Osteoblast (primary cell): ENCODE results near the gene APEH. TPM values are rescaled to one million over a fixed set of nuclear protein-coding genes. Genes with fewer than 3 reads are reported as not detected.

Experiments
- DNase-seq: peaks from one replicate; pipeline ENCODE4 v3.0.0; 2011; ENCODE audit warnings: low spot score, mixed read lengths; ENCODE audit not compliant: insufficient read length; ENCODE audit errors: missing footprints
- H2AFZ ChIP-seq: 2 replicates; pipeline ENCODE4 v1.6.0; 2011; ENCODE audit warnings: mild to moderate bottlenecking, low read length
- H3K27ac ChIP-seq: 2 replicates; pipeline ENCODE4 v1.5.1; 2011; ENCODE audit warnings: mild to moderate bottlenecking, low read depth, low read length, moderate library complexity
- H3K27me3 ChIP-seq: 2 replicates; pipeline ENCODE4 v1.6.0; 2012; ENCODE audit warnings: mild to moderate bottlenecking, control low read depth, inconsistent platforms, low read length, moderate library complexity; ENCODE audit not compliant: insufficient read depth
- H3K36me3 ChIP-seq: 2 replicates; pipeline ENCODE4 v1.5.1; 2011; ENCODE audit warnings: mild to moderate bottlenecking, low read length, control low read depth, moderate library complexity; ENCODE audit not compliant: insufficient read depth
- H3K4me1 ChIP-seq: 2 replicates; pipeline ENCODE4 v1.5.1; 2011; ENCODE audit warnings: mild to moderate bottlenecking, low read length, control low read depth, moderate library complexity; ENCODE audit not compliant: insufficient read depth
- H3K4me2 ChIP-seq: 2 replicates; pipeline ENCODE4 v1.6.0; 2011; ENCODE audit warnings: mild to moderate bottlenecking, low read length; ENCODE audit not compliant: insufficient read depth
- H3K4me3 ChIP-seq: fragments of 200-600 bp; sonication (generic); 3 replicates; pipeline ENCODE4 v1.5.1; 2012; ENCODE audit warnings: mild to moderate bottlenecking, low read length, inconsistent platforms; ENCODE audit not compliant: insufficient read depth
- H3K79me2 ChIP-seq: 2 replicates; pipeline ENCODE4 v1.6.0; 2012; ENCODE audit warnings: mild to moderate bottlenecking, low read length, control low read depth, inconsistent platforms; ENCODE audit not compliant: insufficient read depth
- H3K9me3 ChIP-seq: 2 replicates; pipeline ENCODE4 v1.5.1; 2011; ENCODE audit warnings: low read depth, low read length, control low read depth
- H4K20me1 ChIP-seq: 2 replicates; pipeline ENCODE4 v1.6.0; 2012; ENCODE audit warnings: mild to moderate bottlenecking, low read length, control low read depth; ENCODE audit not compliant: insufficient read depth
- CTCF ChIP-seq: IDR thresholded peaks from 2 replicates; pipeline ENCODE4 v1.5.1; 2011; ENCODE audit warnings: mild to moderate bottlenecking, low read depth, low read length, moderate library complexity; ENCODE audit errors: extremely low read depth
- total RNA-seq: library from RNA; depleted of rRNA; stranded (reverse); fragments of >200 nt; gene quantifications from 2 replicates; pipeline ENCODE4 v1.2.3, GENCODE V29; 2012

APEH gene
- total RNA-seq, 1 donor = 98.8 TPM

- no peak for DNase-seq
- peaks cover 19% of the 10 kb centered on the region for H3K4me1 ChIP-seq
- TF ChIP-seq CTCF = no peak
- no peak overlapping the region for H3K4me3 ChIP-seq
- no peak overlapping the region for H2AFZ ChIP-seq
- no peak overlapping the region for H3K27ac ChIP-seq
- peaks cover 4% of the 10 kb centered on the region for H3K36me3 ChIP-seq
- H3K27me3 ChIP-seq = peaks cover 3% of the 10 kb centered on the region
- H3K9me3 ChIP-seq = no peaks in the 10 kb centered on the region
- H3K4me2 ChIP-seq = no peak overlapping the region
- H3K79me2 ChIP-seq = peaks cover 20% of the 10 kb centered on the region
- H4K20me1 ChIP-seq = peaks cover 15% of the 10 kb centered on the region
Observed at GRCh38 chr3:49670940-49671290, 3.2 kb upstream of the APEH start.

- Histone ChIP-seq H4K20me1 (peaks cover 19% of the 10 kb centered on the region), H3K27ac (no peak overlapping the region), H3K4me2 (no peak overlapping the region), H3K36me3 (peaks cover 11% of the 10 kb centered on the region), H3K4me3 (no peak overlapping the region), H2AFZ (no peak overlapping the region), H3K79me2 (peaks cover 25% of the 10 kb centered on the region), H3K27me3 (peaks cover 3% of the 10 kb centered on the region), H3K4me1 (peaks cover 19% of the 10 kb centered on the region), H3K9me3 (no peaks in the 10 kb centered on the region)
- TF ChIP-seq CTCF = peak; percentile 93
- peak; percentile 97 for DNase-seq
Observed at GRCh38 chr3:49671291-49672288, 2.6 kb upstream of the APEH start.

DNA sequence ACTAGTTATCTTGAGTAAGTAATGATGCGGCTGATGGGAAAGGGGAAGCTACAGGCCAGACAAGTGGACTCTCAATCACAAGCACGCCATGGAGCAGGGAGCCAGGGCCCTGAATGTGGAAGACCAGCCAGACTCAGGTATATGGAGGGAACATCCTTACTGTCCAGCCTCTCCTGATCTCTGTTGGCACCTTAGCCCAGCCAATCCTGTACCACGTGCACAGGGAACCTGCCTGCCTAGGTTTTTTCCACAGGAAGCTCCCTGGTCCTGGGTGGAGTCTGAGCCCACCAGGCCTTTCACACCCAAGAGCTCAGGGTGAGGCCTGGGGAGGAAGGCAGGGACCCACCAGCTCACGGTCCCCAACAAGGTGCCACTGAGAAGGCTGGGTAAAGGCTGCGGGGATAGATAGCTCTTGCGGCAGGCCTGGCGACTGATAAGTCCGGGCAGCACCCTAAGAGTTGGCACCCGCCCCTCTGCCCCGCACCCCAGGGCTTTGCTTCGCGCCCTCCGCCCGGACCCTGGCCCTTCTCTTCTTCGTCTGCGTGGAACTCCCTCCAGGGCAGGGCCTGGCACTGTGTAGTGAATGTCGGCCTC is 933 bp upstream of the APEH start:
- H3K27me3 ChIP-seq = no peaks in the 10 kb centered on the region
- peak; percentile 89 for DNase-seq
- H2AFZ ChIP-seq = peak overlapping the region; percentile 87
- H3K36me3 ChIP-seq = peaks cover 27% of the 10 kb centered on the region
- H4K20me1 ChIP-seq = peaks cover 23% of the 10 kb centered on the region
- no peak for TF ChIP-seq CTCF
- peak overlapping the region; percentile 87 for H3K4me3 ChIP-seq
- H3K4me2 ChIP-seq = peak overlapping the region; percentile 85
- peaks cover 26% of the 10 kb centered on the region for H3K79me2 ChIP-seq
- H3K9me3 ChIP-seq = no peaks in the 10 kb centered on the region
- peak overlapping the region; percentile 85 for H3K27ac ChIP-seq
- peaks cover 16% of the 10 kb centered on the region for H3K4me1 ChIP-seq

DNA sequence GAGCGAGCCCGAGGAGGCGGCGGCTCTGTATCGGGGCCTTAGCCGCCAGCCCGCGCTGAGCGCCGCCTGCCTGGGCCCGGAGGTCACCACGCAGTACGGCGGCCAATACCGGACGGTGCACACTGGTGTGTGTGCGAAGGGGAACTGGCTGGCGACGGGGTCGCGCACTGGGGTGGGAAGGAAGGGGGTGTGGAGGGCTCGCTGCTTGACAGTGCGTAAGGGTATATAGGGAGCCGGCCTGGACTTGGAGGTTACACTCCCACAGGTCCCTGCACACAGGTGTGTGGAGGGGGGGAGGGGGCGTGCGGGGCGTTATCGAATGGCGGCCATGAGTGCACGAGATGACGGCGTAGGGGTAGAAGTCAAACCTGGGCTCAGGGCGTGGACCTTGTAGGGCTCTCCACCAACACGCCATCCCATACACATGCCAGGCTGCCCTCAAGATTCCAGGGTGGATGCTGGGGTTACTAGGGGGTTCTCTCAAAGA is 389 bp downstream of the APEH start:
- no peaks in the 10 kb centered on the region for H3K9me3 ChIP-seq
- peak overlapping the region; percentile 85 for H3K27ac ChIP-seq
- peaks cover 39% of the 10 kb centered on the region for H3K36me3 ChIP-seq
- peaks cover 5% of the 10 kb centered on the region for H3K4me1 ChIP-seq
- peak overlapping the region; percentile 85 for H3K4me2 ChIP-seq
- DNase-seq = no peak
- H4K20me1 ChIP-seq = peaks cover 28% of the 10 kb centered on the region
- no peaks in the 10 kb centered on the region for H3K27me3 ChIP-seq
- peak overlapping the region; percentile 51 for H2AFZ ChIP-seq
- H3K4me3 ChIP-seq = peak overlapping the region; percentile 87
- no peak for TF ChIP-seq CTCF
- peaks cover 26% of the 10 kb centered on the region for H3K79me2 ChIP-seq
